Measurements from ENCODE around the gene PEX16.

DNA sequence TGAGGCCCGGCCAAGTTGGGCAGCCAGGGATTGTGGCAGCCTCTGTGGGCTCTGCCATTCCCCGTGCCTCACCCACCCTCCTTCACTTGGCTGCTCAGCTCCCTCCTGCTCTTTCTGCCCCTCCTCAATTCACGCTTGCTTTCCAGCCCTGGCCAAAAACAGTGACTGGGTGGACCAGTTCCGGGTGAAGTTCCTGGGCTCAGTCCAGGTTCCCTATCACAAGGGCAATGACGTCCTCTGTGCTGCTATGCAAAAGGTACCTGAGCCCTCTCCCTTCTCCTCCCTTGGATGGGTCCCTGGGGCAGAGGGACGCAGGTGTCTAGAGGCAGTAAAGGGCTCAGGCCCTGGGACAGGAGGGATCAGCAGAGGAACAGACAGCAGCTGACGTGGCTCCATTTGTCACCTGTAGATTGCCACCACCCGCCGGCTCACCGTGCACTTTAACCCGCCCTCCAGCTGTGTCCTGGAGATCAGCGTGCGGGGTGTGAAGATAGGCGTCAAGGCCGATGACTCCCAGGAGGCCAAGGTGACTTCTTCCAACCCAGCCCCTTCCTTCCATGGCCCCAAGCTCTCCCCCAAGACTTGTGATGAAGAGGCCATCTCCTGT, 13.3 kb downstream of the PEX16 start:
- no peak for TF ChIP-seq POLR2AphosphoS5 (IDR thresholded peaks at IDR 0.05)
- no peak for TF ChIP-seq CTCF (IDR thresholded peaks at IDR 0.05)
- TF ChIP-seq POLR2A (IDR thresholded peaks at IDR 0.05), result no peak
